RWPE1 (cell line): ENCODE results near the gene UBE2QL1.

Experiments used
- CTCF ChIA-PET: fragments of 350-600 bp; sonication (Branson Sonifier 250); formaldehyde crosslinking; extraction: SDS; loops from one replicate; lab custom pipeline; 2021; lab: Yijun Ruan, JAX
- POLR2A ChIA-PET: fragments of 400-600 bp; formaldehyde crosslinking; extraction: SDS; loops from one replicate; lab custom pipeline; 2020; ENCODE audit warnings: antibody characterized with exemption; ENCODE audit not compliant: low non-redundant PET; lab: Yijun Ruan, JAX
- DNase-seq: peaks from one replicate; pipeline ENCODE4 v3.0.0; 2012; ENCODE audit warnings: low spot score
- H3K27ac ChIP-seq: fragments of 450-650 bp; 2 replicates; pipeline ENCODE4 v1.5.1; 2017
- CTCF ChIP-seq: fragments of 450-650 bp; conservative IDR thresholded peaks from 2 replicates; pipeline ENCODE4 v1.5.1; 2017; ENCODE audit warnings: low read depth, mild to moderate bottlenecking

UBE2QL1 gene

GRCh38 chr5:6491196-6491918, 42.7 kb downstream of the UBE2QL1 start:
- no peak for TF ChIP-seq CTCF
- POLR2A ChIA-PET = no interaction called here
- DNase-seq = no peak
- no peak overlapping the region for H3K27ac ChIP-seq
- CTCF ChIA-PET = no interaction called here

GRCh38 chr5:6491919-6492290, 43.2 kb downstream of the UBE2QL1 start:
- CTCF ChIA-PET = no interaction called here
- POLR2A ChIA-PET = no interaction called here
- no peak for TF ChIP-seq CTCF
- H3K27ac ChIP-seq = no peak overlapping the region
- no peak for DNase-seq

GRCh38 chr5:6492934-6493333, 44.3 kb downstream of the UBE2QL1 start:
- POLR2A ChIA-PET = no interaction called here
- no peak for DNase-seq
- CTCF ChIA-PET = no interaction called here
- H3K27ac ChIP-seq = no peak overlapping the region
- no peak for TF ChIP-seq CTCF

GRCh38 chr5:6493681-6494454, 45.2 kb downstream of the UBE2QL1 start:
- TF ChIP-seq CTCF = no peak
- ChIA-PET POLR2A (no interaction called here), CTCF (no interaction called here)
- DNase-seq = no peak
- H3K27ac ChIP-seq = no peak overlapping the region

GRCh38 chr5:6494939-6495338, 46.3 kb downstream of the UBE2QL1 start:
- no peak for TF ChIP-seq CTCF
- CTCF ChIA-PET = interaction anchor here (0.5 to 1.1 kb wide), 2 partner anchors 204 to 953 kb away, joined by 3 to 4 read pairs; no protein-coding TSS in a partner anchor
- no peak for DNase-seq
- no peak overlapping the region for H3K27ac ChIP-seq
- POLR2A ChIA-PET = no interaction called here

GRCh38 chr5:6495433-6496206, 47.0 kb downstream of the UBE2QL1 start:
- H3K27ac ChIP-seq = no peak overlapping the region
- CTCF ChIA-PET = interaction anchor here (1.1 kb wide), 1 partner anchor 954 kb away, joined by 3 read pairs; no protein-coding TSS in a partner anchor
- no peak for TF ChIP-seq CTCF
- POLR2A ChIA-PET = no interaction called here
- DNase-seq = no peak
